Skeletal muscle tissue (tissue), 4 donors: ENCODE measurements around the gene TXN2. TPM values are rescaled to one million over a fixed set of nuclear protein-coding genes. Genes with fewer than 3 reads are reported as not detected.

Source experiments
- H3K27ac ChIP-seq: one replicate; pipeline ENCODE4 v1.7.0; 2013; ENCODE audit warnings: mild to moderate bottlenecking, low read depth, low read length, inconsistent platforms
- H3K27me3 ChIP-seq, 3 donors: one replicate each; pipeline ENCODE4 v1.7.0; 2013; ENCODE audit warnings: low read length in 3 of 3; ENCODE audit not compliant: control insufficient read depth in 3 of 3, insufficient read depth in 3 of 3
- H3K36me3 ChIP-seq, 3 donors: one replicate each; pipeline ENCODE4 v1.7.0; 2013; ENCODE audit warnings: low read length in 3 of 3; ENCODE audit not compliant: control insufficient read depth in 3 of 3, insufficient read depth in 3 of 3
- H3K4me1 ChIP-seq, 3 donors: one replicate each; pipeline ENCODE4 v1.7.0; 2013; ENCODE audit warnings: low read length in 3 of 3, mild to moderate bottlenecking in 3 of 3; ENCODE audit not compliant: control insufficient read depth in 3 of 3, insufficient read depth in 3 of 3
- H3K4me3 ChIP-seq, 3 donors: one replicate each; pipeline ENCODE4 v1.7.0; 2013; ENCODE audit warnings: low read length in 3 of 3
- H3K9ac ChIP-seq, 3 donors: one replicate each; pipeline ENCODE4 v1.7.0; 2013; ENCODE audit warnings: low read length in 3 of 3, mild to moderate bottlenecking in 3 of 3, moderate library complexity in 2 of 3, low read depth in 1 of 3
- H3K9me3 ChIP-seq, 3 donors: one replicate each; pipeline ENCODE4 v1.7.0; 2013; ENCODE audit warnings: low read length in 3 of 3; ENCODE audit not compliant: control insufficient read depth in 3 of 3
- total RNA-seq: library from RNA; depleted of rRNA; stranded (reverse); fragments of >200 nt; gene quantifications from one replicate; pipeline ENCODE4 v1.2.3, GENCODE V29; 2014
- donor health status: Osteomylitis.

TXN2 gene
- total RNA-seq, 1 donor from 2014 or later: 19.3 TPM

GRCh38 chr22:36510966-36511881 is 29.8 kb upstream of the TXN2 start:
- Histone ChIP-seq H3K27ac (no peak overlapping the region), H3K27me3 (no peaks in the 10 kb centered on the region), H3K4me1 (peaks cover 9 to 12% (median 11%) of the 10 kb centered on the region in 3 donors), H3K9me3 (no peaks in the 10 kb centered on the region), H3K9ac (no peak overlapping the region), H3K4me3 (no peak overlapping the region), H3K36me3 (peaks cover 39 to 57% (median 51%) of the 10 kb centered on the region in 3 donors)

- Histone ChIP-seq H3K9ac (no peak overlapping the region), H3K4me1 (peaks cover 9 to 19% (median 18%) of the 10 kb centered on the region in 3 donors), H3K4me3 (no peak overlapping the region), H3K36me3 (peaks cover 32 to 48% (median 46%) of the 10 kb centered on the region in 3 donors), H3K27ac (no peak overlapping the region), H3K9me3 (no peaks in the 10 kb centered on the region), H3K27me3 (no peaks in the 10 kb centered on the region)
These were observed 28.9 kb upstream of the TXN2 start for GRCh38 chr22:36510384-36510783.

GRCh38 chr22:36507518-36508010 is 26.1 kb upstream of the TXN2 start:
- H3K4me3 ChIP-seq: peak overlapping the region; percentile 69 to 74 (median 73)
- peaks cover 9 to 23% (median 23%) of the 10 kb centered on the region in 3 donors for H3K4me1 ChIP-seq
- peak overlapping the region; percentile 78 for H3K27ac ChIP-seq
- no peaks in the 10 kb centered on the region for H3K27me3 ChIP-seq
- peak overlapping the region in 2 of 3 donors; percentile 77 to 78 for H3K9ac ChIP-seq
- H3K9me3 ChIP-seq: no peaks in the 10 kb centered on the region
- H3K36me3 ChIP-seq: peaks cover 17 to 31% (median 28%) of the 10 kb centered on the region in 3 donors

GRCh38 chr22:36506637-36507517 is 25.4 kb upstream of the TXN2 start, which contains the start of gene FOXRED2:
FOXRED2 (minus strand) TSS chr22:36507040; CDS start chr22:36506422, 618 bp downstream.
- no peaks in the 10 kb centered on the region for H3K27me3 ChIP-seq
- H3K27ac ChIP-seq: peak within 1 kb of the TSS; percentile 78
- H3K9me3 ChIP-seq: no peaks in the 10 kb centered on the region
- H3K9ac ChIP-seq: peak within 1 kb of the TSS; percentile 68 to 78 (median 77)
- peak within 1 kb of the TSS; percentile 69 to 74 (median 73) for H3K4me3 ChIP-seq
- H3K36me3 ChIP-seq: peaks cover 11 to 25% (median 24%) of the 10 kb centered on the region in 3 donors
- peaks cover 9 to 23% (median 23%) of the 10 kb centered on the region in 3 donors for H3K4me1 ChIP-seq

GRCh38 chr22:36505998-36506635 is 24.7 kb upstream of the TXN2 start:
- H3K4me1 ChIP-seq: peaks cover 9 to 23% (median 23%) of the 10 kb centered on the region in 3 donors
- peaks cover 6 to 22% (median 22%) of the 10 kb centered on the region in 3 donors for H3K36me3 ChIP-seq
- peak overlapping the region; percentile 78 for H3K27ac ChIP-seq
- no peaks in the 10 kb centered on the region for H3K9me3 ChIP-seq
- H3K9ac ChIP-seq: peak overlapping the region in 1 of 3 donors; percentile 78
- H3K27me3 ChIP-seq: no peaks in the 10 kb centered on the region
- peak overlapping the region; percentile 56 to 74 (median 73) for H3K4me3 ChIP-seq

- Histone ChIP-seq H3K27ac (no peak overlapping the region), H3K9ac (no peak overlapping the region), H3K36me3 (peaks cover 31 to 41% (median 32%) of the 10 kb centered on the region in 3 donors), H3K27me3 (no peaks in the 10 kb centered on the region), H3K4me1 (no peaks in the 10 kb centered on the region), H3K4me3 (no peak overlapping the region), H3K9me3 (no peaks in the 10 kb centered on the region)
These were observed 16.6 kb upstream of the TXN2 start for GRCh38 chr22:36497910-36498665.

GRCh38 chr22:36493690-36494110 is 12.3 kb upstream of the TXN2 start:
- Histone ChIP-seq H3K36me3 (peaks cover 44 to 54% (median 48%) of the 10 kb centered on the region in 3 donors), H3K9me3 (no peaks in the 10 kb centered on the region), H3K9ac (no peak overlapping the region), H3K4me1 (peaks cover 0 to 3% (median 0%) of the 10 kb centered on the region in 3 donors), H3K27me3 (no peaks in the 10 kb centered on the region), H3K4me3 (no peak overlapping the region), H3K27ac (no peak overlapping the region)

GRCh38 chr22:36492109-36492508 is 10.7 kb upstream of the TXN2 start:
- Histone ChIP-seq H3K27ac (no peak overlapping the region), H3K27me3 (peaks cover 0 to 2% (median 0%) of the 10 kb centered on the region in 3 donors), H3K36me3 (peaks cover 33 to 43% (median 39%) of the 10 kb centered on the region in 3 donors), H3K4me3 (no peak overlapping the region), H3K9me3 (no peaks in the 10 kb centered on the region), H3K4me1 (peaks cover 0 to 3% (median 0%) of the 10 kb centered on the region in 3 donors), H3K9ac (no peak overlapping the region)
